ENCODE data around the gene ZMYM5. TPM values are rescaled to one million over a fixed set of nuclear protein-coding genes. Genes with fewer than 3 reads are reported as not detected.
"Not testable (repeated sequence)": the region's sequence is repeated elsewhere in the genome, so short reads cannot be mapped to it uniquely, and the experiment has no call there.

Gene ZMYM5
- polyA plus RNA-seq (2013), result 7.2 and 7.7 TPM in 2 replicates

- DNase-seq, result peak; percentile 99
- Histone ChIP-seq H3K4ac (ENCODE audit: low read depth, low read length) (peak within 1 kb of the TSS; percentile 77), H3K9me3 (ENCODE audit: insufficient read depth, low read depth, low read length) (no peaks in the 10 kb centered on the region), H3K27me3 (ENCODE audit: insufficient read depth, low read length) (no peaks in the 10 kb centered on the region), H3K14ac (ENCODE audit: low read length) (peak within 1 kb of the TSS; percentile 99), H3K27ac (ENCODE audit: low read depth, low read length) (peak within 1 kb of the TSS; percentile 95), H2BK5ac (ENCODE audit: low read depth, low read length, poor library complexity) (peak within 1 kb of the TSS; percentile 93), H3K18ac (ENCODE audit: low read length) (peak within 1 kb of the TSS; percentile 96), H4K8ac (ENCODE audit: low read depth, low read length) (peak within 1 kb of the TSS; percentile 96), H2AFZ (ENCODE audit: insufficient read depth, low read length, poor library complexity) (peak within 1 kb of the TSS; percentile 48), H4K91ac (ENCODE audit: low read depth, low read length) (peak within 1 kb of the TSS; percentile 95), H3K4me1 (ENCODE audit: control insufficient read depth in 1 of 2, insufficient read depth in 2 of 2, low read length in 2 of 2) (peaks cover 3 to 6% of the 10 kb centered on the region in 2 experiments), H4K12ac (ENCODE audit: low read depth, low read length) (peak within 1 kb of the TSS; percentile 100), H3K4me2 (ENCODE audit: low read length) (peak within 1 kb of the TSS; percentile 73), H2BK12ac (ENCODE audit: low read length) (no peak within 1 kb of the TSS), H2BK120ac (ENCODE audit: insufficient read depth, low read length, poor library complexity) (peak within 1 kb of the TSS; percentile 91), H3K23ac (ENCODE audit: low read length) (no peak within 1 kb of the TSS), H3K4me3 (ENCODE audit: low read depth, low read length) (peak within 1 kb of the TSS; percentile 96), H3K9ac (ENCODE audit: low read length) (peak within 1 kb of the TSS; percentile 96), H3K79me1 (ENCODE audit: low read length) (peaks cover 16% of the 10 kb centered on the region), H3K79me2 (ENCODE audit: control insufficient read depth, insufficient read depth, low read length, poor library complexity) (peaks cover 12% of the 10 kb centered on the region), H3K36me3 (ENCODE audit: control insufficient read depth in 1 of 2, insufficient read depth in 2 of 2, low read length in 2 of 2) (no peaks in the 10 kb centered on the region), H2AK5ac (ENCODE audit: low read length) (peak within 1 kb of the TSS; percentile 97)
- no CpG with 5 or more reads among the region's 79 CpGs for WGBS (ENCODE audit: extremely low coverage, insufficient coverage, insufficient read length)
Measured at GRCh38 chr13:19863323-19864023, at the start of gene ZMYM5. Gene ZMYM5 (minus strand): TSS chr13:19863649. CDS start chr13:19852180, 11,469 bp downstream.

- no peak overlapping the region for H3K4me2 ChIP-seq (ENCODE audit: low read length)
- no peaks in the 10 kb centered on the region for H3K27me3 ChIP-seq (ENCODE audit: insufficient read depth, low read length)
- H3K4me1 ChIP-seq (ENCODE audit: control insufficient read depth in 1 of 2, insufficient read depth in 2 of 2, low read length in 2 of 2), result no peaks in the 10 kb centered on the region
- no peak overlapping the region for H2BK120ac ChIP-seq (ENCODE audit: insufficient read depth, low read length, poor library complexity)
- DNase-seq, result peak in 1 of 2 donors; percentile 15
- H2BK12ac ChIP-seq (ENCODE audit: low read length), result no peak overlapping the region
- no peaks in the 10 kb centered on the region for H3K79me2 ChIP-seq (ENCODE audit: control insufficient read depth, insufficient read depth, low read length, poor library complexity)
- H3K23ac ChIP-seq (ENCODE audit: low read length), result no peak overlapping the region
- no peak overlapping the region for H3K4me3 ChIP-seq (ENCODE audit: low read depth, low read length)
- H4K12ac ChIP-seq (ENCODE audit: low read depth, low read length), result no peak overlapping the region
- H3K18ac ChIP-seq (ENCODE audit: low read length), result no peak overlapping the region
- no peak overlapping the region for H3K9ac ChIP-seq (ENCODE audit: low read length)
- H3K36me3 ChIP-seq (ENCODE audit: control insufficient read depth in 1 of 2, insufficient read depth in 2 of 2, low read length in 2 of 2), result no peaks in the 10 kb centered on the region
- no peaks in the 10 kb centered on the region for H3K79me1 ChIP-seq (ENCODE audit: low read length)
- H4K91ac ChIP-seq (ENCODE audit: low read depth, low read length), result no peak overlapping the region
- H4K8ac ChIP-seq (ENCODE audit: low read depth, low read length), result no peak overlapping the region
- H2BK5ac ChIP-seq (ENCODE audit: low read depth, low read length, poor library complexity), result no peak overlapping the region
- no peak overlapping the region for H3K4ac ChIP-seq (ENCODE audit: low read depth, low read length)
- WGBS (ENCODE audit: extremely low coverage, insufficient coverage, insufficient read length), result no CpG with 5 or more reads among the region's 9 CpGs
- H3K27ac ChIP-seq (ENCODE audit: low read depth, low read length), result no peak overlapping the region
- H3K14ac ChIP-seq (ENCODE audit: low read length), result no peak overlapping the region
- no peak overlapping the region for H2AK5ac ChIP-seq (ENCODE audit: low read length)
- no peak overlapping the region for H2AFZ ChIP-seq (ENCODE audit: insufficient read depth, low read length, poor library complexity)
- peaks cover 2% of the 10 kb centered on the region for H3K9me3 ChIP-seq (ENCODE audit: insufficient read depth, low read depth, low read length)
Measured at GRCh38 chr13:19910336-19911072, 47.1 kb upstream of the ZMYM5 start.

GRCh38 chr13:19908350-19908986 is 45.0 kb upstream of the ZMYM5 start:
- no CpG with 5 or more reads among the region's 1 CpG for WGBS (ENCODE audit: extremely low coverage, insufficient coverage, insufficient read length)
- H3K27ac ChIP-seq (ENCODE audit: low read depth, low read length), result no peak overlapping the region
- no peaks in the 10 kb centered on the region for H3K4me1 ChIP-seq (ENCODE audit: control insufficient read depth in 1 of 2, insufficient read depth in 2 of 2, low read length in 2 of 2)

GRCh38 chr13:19905487-19906195 is 42.2 kb upstream of the ZMYM5 start:
- H4K8ac ChIP-seq (ENCODE audit: low read depth, low read length); H3K18ac ChIP-seq (ENCODE audit: low read length); H3K27me3 ChIP-seq (ENCODE audit: insufficient read depth, low read length); H3K4me1 ChIP-seq (ENCODE audit: control insufficient read depth in 1 of 2, insufficient read depth in 2 of 2, low read length in 2 of 2); H3K9ac ChIP-seq (ENCODE audit: low read length); H3K4me3 ChIP-seq (ENCODE audit: low read depth, low read length); H2BK5ac ChIP-seq (ENCODE audit: low read depth, low read length, poor library complexity); H3K9me3 ChIP-seq (ENCODE audit: insufficient read depth, low read depth, low read length); H4K12ac ChIP-seq (ENCODE audit: low read depth, low read length); H3K4ac ChIP-seq (ENCODE audit: low read depth, low read length); H2AK5ac ChIP-seq (ENCODE audit: low read length); H3K14ac ChIP-seq (ENCODE audit: low read length); H3K36me3 ChIP-seq (ENCODE audit: control insufficient read depth in 1 of 2, insufficient read depth in 2 of 2, low read length in 2 of 2); H3K23ac ChIP-seq (ENCODE audit: low read length); H3K27ac ChIP-seq (ENCODE audit: low read depth, low read length); H2BK120ac ChIP-seq (ENCODE audit: insufficient read depth, low read length, poor library complexity); H3K4me2 ChIP-seq (ENCODE audit: low read length); H2BK12ac ChIP-seq (ENCODE audit: low read length); H4K91ac ChIP-seq (ENCODE audit: low read depth, low read length); H2AFZ ChIP-seq (ENCODE audit: insufficient read depth, low read length, poor library complexity); DNase-seq; H3K79me1 ChIP-seq (ENCODE audit: low read length); H3K79me2 ChIP-seq (ENCODE audit: control insufficient read depth, insufficient read depth, low read length, poor library complexity): not testable (repeated sequence)
- WGBS (ENCODE audit: extremely low coverage, insufficient coverage, insufficient read length), result no CpG with 5 or more reads among the region's 9 CpGs

More at GRCh38 chr13:19908350-19908986, 45.0 kb upstream of the ZMYM5 start:
- Histone ChIP-seq H3K79me1 (ENCODE audit: low read length) (no peaks in the 10 kb centered on the region), H2BK5ac (ENCODE audit: low read depth, low read length, poor library complexity) (no peak overlapping the region), H2AK5ac (ENCODE audit: low read length) (no peak overlapping the region), H3K14ac (ENCODE audit: low read length) (no peak overlapping the region), H3K4me3 (ENCODE audit: low read depth, low read length) (no peak overlapping the region), H3K23ac (ENCODE audit: low read length) (no peak overlapping the region), H4K91ac (ENCODE audit: low read depth, low read length) (no peak overlapping the region), H3K79me2 (ENCODE audit: control insufficient read depth, insufficient read depth, low read length, poor library complexity) (no peaks in the 10 kb centered on the region), H3K4ac (ENCODE audit: low read depth, low read length) (no peak overlapping the region), H3K18ac (ENCODE audit: low read length) (no peak overlapping the region), H3K4me2 (ENCODE audit: low read length) (no peak overlapping the region), H4K8ac (ENCODE audit: low read depth, low read length) (no peak overlapping the region), H3K9me3 (ENCODE audit: insufficient read depth, low read depth, low read length) (no peaks in the 10 kb centered on the region), H2BK12ac (ENCODE audit: low read length) (no peak overlapping the region), H3K36me3 (ENCODE audit: control insufficient read depth in 1 of 2, insufficient read depth in 2 of 2, low read length in 2 of 2) (no peaks in the 10 kb centered on the region), H2AFZ (ENCODE audit: insufficient read depth, low read length, poor library complexity) (no peak overlapping the region), H4K12ac (ENCODE audit: low read depth, low read length) (no peak overlapping the region), H2BK120ac (ENCODE audit: insufficient read depth, low read length, poor library complexity) (no peak overlapping the region), H3K9ac (ENCODE audit: low read length) (no peak overlapping the region), H3K27me3 (ENCODE audit: insufficient read depth, low read length) (no peaks in the 10 kb centered on the region)
- DNase-seq, result no peak
